Neural crest cell (in vitro differentiated cells): Measurements from ENCODE around the gene JDP2. TPM values are rescaled to one million over a fixed set of nuclear protein-coding genes. Genes with fewer than 3 reads are reported as not detected.
A peak's percentile ranks its signal among the peaks of the same experiment; 100 is the strongest.
"Not testable (repeated sequence)": the region's sequence is repeated elsewhere in the genome, so short reads cannot be mapped to it uniquely, and the experiment has no call there.

ENCODE experiments used
- DNase-seq: peaks from one replicate; pipeline ENCODE4 v3.0.0; 2021; ENCODE audit warnings: low read depth, mixed read lengths, low spot score
- H3K27ac Mint-ChIP-seq: one replicate; pipeline ENCODE4 v1.8.0; 2021; ENCODE audit warnings: mild to moderate bottlenecking, mixed read lengths; ENCODE audit not compliant: unreplicated experiment
- H3K27me3 Mint-ChIP-seq: 2 replicates; pipeline ENCODE4 v1.8.0; 2021; ENCODE audit warnings: low read depth, mild to moderate bottlenecking, mixed read lengths
- H3K36me3 Mint-ChIP-seq: 2 replicates; pipeline ENCODE4 v1.8.0; 2021; ENCODE audit warnings: low read depth, mild to moderate bottlenecking, mixed read lengths
- H3K4me1 Mint-ChIP-seq: 2 replicates; pipeline ENCODE4 v1.8.0; 2021; ENCODE audit warnings: mixed read lengths
- H3K4me3 Mint-ChIP-seq: one replicate; pipeline ENCODE4 v1.8.0; 2021; ENCODE audit warnings: mild to moderate bottlenecking, mixed read lengths
- H3K9me3 Mint-ChIP-seq: 2 replicates; pipeline ENCODE4 v1.8.0; 2021; ENCODE audit warnings: mixed read lengths
- CTCF ChIP-seq: fragments of 200-600 bp; sonication (generic); conservative IDR thresholded peaks from 2 replicates; pipeline ENCODE4 v1.5.0; 2021; ENCODE audit warnings: antibody characterized with exemption, mild to moderate bottlenecking
- long read RNA-seq: library from polyadenylated mRNA; unstranded; transcript quantifications from one replicate; pipeline ENCODE4 v2.0.0, GENCODE V29; 2020
- total RNA-seq: library from RNA; stranded (reverse); gene quantifications from 2 replicates; pipeline ENCODE4 v1.2.1, GENCODE V29; 2021

The JDP2 gene
- 2.6 and 4.7 TPM in 2 replicates for total RNA-seq
- long read RNA-seq, result 0 reads

- H3K4me1 Mint-ChIP-seq, result peaks cover 3% of the 10 kb centered on the region
- TF ChIP-seq CTCF, result no peak
- H3K4me3 Mint-ChIP-seq, result peak within 1 kb of the TSS; percentile 87
- H3K27me3 Mint-ChIP-seq, result peaks cover 42% of the 10 kb centered on the region
- H3K27ac Mint-ChIP-seq, result no peak within 1 kb of the TSS
- DNase-seq, result peak; percentile 33
- no peaks in the 10 kb centered on the region for H3K36me3 Mint-ChIP-seq
- H3K9me3 Mint-ChIP-seq, result peaks cover 3% of the 10 kb centered on the region
These were observed at the start of gene JDP2 for GRCh38 chr14:75427482-75428229. TSS of gene JDP2 (plus strand) at chr14:75428022. CDS start at chr14:75437921, 9,899 bp downstream.

- DNase-seq, result no peak
- peaks cover 3% of the 10 kb centered on the region for H3K9me3 Mint-ChIP-seq
- H3K27me3 Mint-ChIP-seq, result no peaks in the 10 kb centered on the region
- H3K36me3 Mint-ChIP-seq, result no peaks in the 10 kb centered on the region
- TF ChIP-seq CTCF, result no peak
- no peak overlapping the region for H3K4me3 Mint-ChIP-seq
- no peak overlapping the region for H3K27ac Mint-ChIP-seq
- peaks cover 22% of the 10 kb centered on the region for H3K4me1 Mint-ChIP-seq
These were observed 48.4 kb upstream of the JDP2 start for GRCh38 chr14:75379246-75379929.

- no peak overlapping the region for H3K27ac Mint-ChIP-seq
- H3K9me3 Mint-ChIP-seq, result peaks cover 3% of the 10 kb centered on the region
- H3K36me3 Mint-ChIP-seq, result no peaks in the 10 kb centered on the region
- no peak for TF ChIP-seq CTCF
- no peaks in the 10 kb centered on the region for H3K27me3 Mint-ChIP-seq
- DNase-seq, result no peak
- H3K4me1 Mint-ChIP-seq, result peaks cover 20% of the 10 kb centered on the region
- no peak overlapping the region for H3K4me3 Mint-ChIP-seq
These were observed 47.9 kb upstream of the JDP2 start for GRCh38 chr14:75379930-75380270.

- Mint-ChIP-seq H3K27ac (no peak overlapping the region), H3K36me3 (no peaks in the 10 kb centered on the region), H3K4me3 (no peak overlapping the region), H3K4me1 (peaks cover 20% of the 10 kb centered on the region), H3K9me3 (no peaks in the 10 kb centered on the region), H3K27me3 (no peaks in the 10 kb centered on the region)
- DNase-seq, result no peak
- TF ChIP-seq CTCF, result no peak
These were observed 47.2 kb upstream of the JDP2 start for GRCh38 chr14:75380656-75381055.

- H3K27me3 Mint-ChIP-seq, result no peaks in the 10 kb centered on the region
- H3K27ac Mint-ChIP-seq, result no peak overlapping the region
- no peak overlapping the region for H3K4me3 Mint-ChIP-seq
- no peaks in the 10 kb centered on the region for H3K9me3 Mint-ChIP-seq
- no peaks in the 10 kb centered on the region for H3K36me3 Mint-ChIP-seq
- peaks cover 20% of the 10 kb centered on the region for H3K4me1 Mint-ChIP-seq
- no peak for TF ChIP-seq CTCF
- DNase-seq, result no peak
These were observed 46.2 kb upstream of the JDP2 start for GRCh38 chr14:75381642-75382041.

- peaks cover 20% of the 10 kb centered on the region for H3K4me1 Mint-ChIP-seq
- not testable (repeated sequence) for H3K27me3 Mint-ChIP-seq, H3K4me3 Mint-ChIP-seq, DNase-seq, H3K9me3 Mint-ChIP-seq, H3K36me3 Mint-ChIP-seq, H3K27ac Mint-ChIP-seq
These were observed 44.6 kb upstream of the JDP2 start for GRCh38 chr14:75383219-75383618.
